ENCODE data around the gene NACC1.

Gene NACC1

DNA sequence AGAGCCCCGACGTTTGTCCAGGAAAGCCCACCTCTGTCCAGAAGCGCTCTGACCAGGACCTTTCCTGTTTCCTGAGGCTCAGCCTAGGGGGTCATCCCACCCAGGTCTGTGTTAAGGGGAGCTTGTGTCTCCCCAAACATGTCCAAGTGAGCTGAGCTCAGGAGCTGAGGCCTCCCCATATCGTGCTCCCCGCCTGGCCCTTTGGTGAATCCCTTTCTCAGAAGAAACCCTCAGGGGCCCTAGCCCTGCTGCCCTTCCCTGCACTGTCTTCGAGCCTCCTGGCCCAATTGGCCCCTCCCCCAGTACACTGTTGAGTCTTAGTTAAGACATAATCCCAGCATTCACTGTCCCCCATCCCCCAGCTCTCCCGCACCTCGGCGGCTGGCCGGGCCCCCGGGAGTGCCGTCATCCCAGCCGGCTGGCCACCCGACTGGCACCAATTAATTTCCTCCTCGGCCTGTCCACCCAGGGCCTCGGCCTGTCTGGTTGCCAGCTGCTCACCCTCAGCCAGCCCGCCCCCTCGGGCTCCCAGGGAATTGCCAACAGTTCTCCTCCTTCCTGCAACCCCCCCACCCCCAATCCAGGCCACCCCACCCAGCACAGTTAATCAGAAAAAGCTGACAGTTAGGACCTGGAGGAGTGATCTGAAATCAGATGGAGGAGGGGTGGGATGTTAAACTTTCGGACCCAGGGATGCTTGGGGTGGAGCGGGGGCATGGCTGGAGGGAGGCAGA, 45.7 kb downstream of the NACC1 start:
- TF ChIP-seq RAD21 (IDR thresholded peaks at IDR 0.05; ENCODE audit: low read depth) (peak; percentile 5; the same call in 1 of the 2 replicates), CEBPB (IDR thresholded peaks at IDR 0.05) (no peak), NFIC (IDR thresholded peaks at IDR 0.05) (peak; percentile 46), YY1 (IDR thresholded peaks at IDR 0.05; ENCODE audit: low read depth) (0 out of 2 replicates have a peak, but pooled peaks have one; percentile 14), TEAD4 (IDR thresholded peaks at IDR 0.05) (no peak), TCF12 (IDR thresholded peaks at IDR 0.05; ENCODE audit: low read depth) (peak; percentile 72)
- TF ChIP-seq, protein P1, sequence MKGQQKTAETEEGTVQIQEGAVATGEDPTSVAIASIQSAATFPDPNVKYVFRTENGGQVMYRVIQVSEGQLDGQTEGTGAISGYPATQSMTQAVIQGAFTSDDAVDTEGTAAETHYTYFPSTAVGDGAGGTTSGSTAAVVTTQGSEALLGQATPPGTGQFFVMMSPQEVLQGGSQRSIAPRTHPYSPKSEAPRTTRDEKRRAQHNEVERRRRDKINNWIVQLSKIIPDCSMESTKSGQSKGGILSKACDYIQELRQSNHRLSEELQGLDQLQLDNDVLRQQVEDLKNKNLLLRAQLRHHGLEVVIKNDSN (IDR thresholded peaks at IDR 0.05), result no peak

DNA sequence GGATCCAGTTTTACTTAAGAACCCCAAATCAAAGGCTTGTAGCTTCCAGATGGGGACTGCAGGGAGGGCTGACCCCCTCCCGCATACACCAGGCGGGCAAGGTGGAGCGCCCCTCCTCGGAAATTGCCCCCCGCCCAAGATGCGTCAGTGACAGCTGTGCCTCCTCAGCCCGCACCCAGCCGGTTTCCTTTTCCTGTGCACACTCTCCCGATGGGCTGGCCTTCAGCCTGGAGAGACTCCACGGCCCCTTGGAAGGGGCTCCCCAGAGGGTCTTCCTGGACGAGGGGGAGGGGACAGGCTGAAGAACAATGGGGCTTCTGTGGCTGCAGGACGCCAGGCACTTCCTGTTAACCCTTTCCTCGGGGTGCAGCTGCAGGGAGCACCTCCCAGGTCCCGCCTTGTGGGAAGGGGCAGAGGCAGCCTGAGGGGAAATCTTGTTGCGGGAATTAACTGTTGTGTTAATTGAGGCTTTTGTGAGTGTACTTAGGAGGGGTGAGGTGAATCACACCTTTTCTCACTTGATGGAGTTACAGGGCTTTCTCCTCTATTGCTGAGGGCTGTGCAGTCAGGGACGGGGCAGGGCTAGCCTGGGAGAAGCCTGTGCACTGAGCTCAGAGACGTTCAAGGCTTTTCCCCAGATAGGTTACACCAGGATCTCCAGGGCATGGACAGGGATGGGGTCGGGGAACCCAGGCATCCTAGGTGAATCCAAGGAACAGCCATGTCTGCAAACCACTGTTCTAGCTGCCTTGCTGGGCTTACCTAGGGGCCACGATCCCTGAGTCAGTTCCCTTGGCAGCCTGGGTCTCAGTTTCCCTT, 46.5 kb downstream of the NACC1 start:
- TF ChIP-seq TAF1 (IDR thresholded peaks at IDR 0.05; ENCODE audit: low read depth), result no peak
- no peak for TF ChIP-seq CEBPB (IDR thresholded peaks at IDR 0.05)
- TF ChIP-seq TCF12 (IDR thresholded peaks at IDR 0.05; ENCODE audit: low read depth), result peak; percentile 52; the same call in 1 of the 2 replicates
- peak; percentile 98 for TF ChIP-seq ZBTB7A (IDR thresholded peaks at IDR 0.05; ENCODE audit: low read depth)
- peak; percentile 27; the same call in 1 of the 2 replicates for TF ChIP-seq EP300 (IDR thresholded peaks at IDR 0.05; ENCODE audit: borderline replicate concordance)

DNA sequence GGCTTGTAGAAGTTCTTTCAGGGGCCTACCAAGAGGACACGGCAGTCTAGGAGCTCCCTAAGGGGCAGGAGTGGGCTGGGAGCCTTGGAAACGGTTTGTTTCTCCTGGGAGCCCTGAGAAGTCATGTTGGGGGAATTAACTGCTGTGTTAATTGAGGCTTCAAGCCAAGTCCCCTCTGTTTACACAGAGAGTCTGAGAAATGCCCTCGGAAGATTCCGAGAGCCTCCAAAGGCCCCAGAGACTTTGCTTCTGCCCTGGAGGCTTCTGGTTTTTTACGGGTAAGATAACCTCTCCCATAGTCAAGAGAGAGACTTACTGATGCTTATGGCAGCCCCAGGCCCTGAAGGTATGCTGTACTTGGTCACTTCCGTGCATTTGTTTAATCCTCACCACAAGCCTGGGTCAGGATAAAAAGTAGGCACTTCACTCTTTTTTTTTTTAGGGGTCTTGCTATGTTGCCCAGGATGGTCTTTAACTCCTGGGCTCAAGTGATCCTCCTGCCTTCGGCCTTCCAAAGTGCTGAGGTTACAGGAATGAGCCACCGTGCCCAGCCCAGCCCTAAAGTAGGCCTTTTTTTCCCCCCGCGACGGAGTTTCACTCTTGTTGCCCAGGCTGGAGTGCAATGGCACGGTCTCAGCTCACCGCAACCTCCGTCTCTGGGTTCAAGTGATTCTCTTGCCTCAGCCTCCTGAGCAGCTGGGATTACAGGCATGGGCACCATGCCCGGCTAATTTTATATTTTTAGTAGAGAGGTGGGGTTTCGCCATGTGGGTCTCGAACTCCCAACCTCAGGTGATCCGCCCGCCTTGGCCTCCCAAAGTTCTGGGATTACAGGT, 47.3 kb downstream of the NACC1 start:
- TF ChIP-seq TEAD4 (IDR thresholded peaks at IDR 0.05) (no peak), RAD21 (IDR thresholded peaks at IDR 0.05; ENCODE audit: low read depth) (no peak), EGR1 (IDR thresholded peaks at IDR 0.05) (no peak), EP300 (IDR thresholded peaks at IDR 0.05; ENCODE audit: borderline replicate concordance) (no peak), CEBPB (IDR thresholded peaks at IDR 0.05) (no peak), YY1 (IDR thresholded peaks at IDR 0.05; ENCODE audit: low read depth) (no peak), CREB1 (IDR thresholded peaks at IDR 0.05; ENCODE audit: low read depth) (no peak), ZBTB7A (IDR thresholded peaks at IDR 0.05; ENCODE audit: low read depth) (no peak)
- TF ChIP-seq, protein P2, sequence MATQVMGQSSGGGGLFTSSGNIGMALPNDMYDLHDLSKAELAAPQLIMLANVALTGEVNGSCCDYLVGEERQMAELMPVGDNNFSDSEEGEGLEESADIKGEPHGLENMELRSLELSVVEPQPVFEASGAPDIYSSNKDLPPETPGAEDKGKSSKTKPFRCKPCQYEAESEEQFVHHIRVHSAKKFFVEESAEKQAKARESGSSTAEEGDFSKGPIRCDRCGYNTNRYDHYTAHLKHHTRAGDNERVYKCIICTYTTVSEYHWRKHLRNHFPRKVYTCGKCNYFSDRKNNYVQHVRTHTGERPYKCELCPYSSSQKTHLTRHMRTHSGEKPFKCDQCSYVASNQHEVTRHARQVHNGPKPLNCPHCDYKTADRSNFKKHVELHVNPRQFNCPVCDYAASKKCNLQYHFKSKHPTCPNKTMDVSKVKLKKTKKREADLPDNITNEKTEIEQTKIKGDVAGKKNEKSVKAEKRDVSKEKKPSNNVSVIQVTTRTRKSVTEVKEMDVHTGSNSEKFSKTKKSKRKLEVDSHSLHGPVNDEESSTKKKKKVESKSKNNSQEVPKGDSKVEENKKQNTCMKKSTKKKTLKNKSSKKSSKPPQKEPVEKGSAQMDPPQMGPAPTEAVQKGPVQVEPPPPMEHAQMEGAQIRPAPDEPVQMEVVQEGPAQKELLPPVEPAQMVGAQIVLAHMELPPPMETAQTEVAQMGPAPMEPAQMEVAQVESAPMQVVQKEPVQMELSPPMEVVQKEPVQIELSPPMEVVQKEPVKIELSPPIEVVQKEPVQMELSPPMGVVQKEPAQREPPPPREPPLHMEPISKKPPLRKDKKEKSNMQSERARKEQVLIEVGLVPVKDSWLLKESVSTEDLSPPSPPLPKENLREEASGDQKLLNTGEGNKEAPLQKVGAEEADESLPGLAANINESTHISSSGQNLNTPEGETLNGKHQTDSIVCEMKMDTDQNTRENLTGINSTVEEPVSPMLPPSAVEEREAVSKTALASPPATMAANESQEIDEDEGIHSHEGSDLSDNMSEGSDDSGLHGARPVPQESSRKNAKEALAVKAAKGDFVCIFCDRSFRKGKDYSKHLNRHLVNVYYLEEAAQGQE (IDR thresholded peaks at IDR 0.05; ENCODE audit: low read depth), result no peak
- TF ChIP-seq, protein P3, sequence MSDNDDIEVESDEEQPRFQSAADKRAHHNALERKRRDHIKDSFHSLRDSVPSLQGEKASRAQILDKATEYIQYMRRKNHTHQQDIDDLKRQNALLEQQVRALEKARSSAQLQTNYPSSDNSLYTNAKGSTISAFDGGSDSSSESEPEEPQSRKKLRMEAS (IDR thresholded peaks at IDR 0.05), result no peak
- TF ChIP-seq, protein P1 (IDR thresholded peaks at IDR 0.05), result no peak

DNA sequence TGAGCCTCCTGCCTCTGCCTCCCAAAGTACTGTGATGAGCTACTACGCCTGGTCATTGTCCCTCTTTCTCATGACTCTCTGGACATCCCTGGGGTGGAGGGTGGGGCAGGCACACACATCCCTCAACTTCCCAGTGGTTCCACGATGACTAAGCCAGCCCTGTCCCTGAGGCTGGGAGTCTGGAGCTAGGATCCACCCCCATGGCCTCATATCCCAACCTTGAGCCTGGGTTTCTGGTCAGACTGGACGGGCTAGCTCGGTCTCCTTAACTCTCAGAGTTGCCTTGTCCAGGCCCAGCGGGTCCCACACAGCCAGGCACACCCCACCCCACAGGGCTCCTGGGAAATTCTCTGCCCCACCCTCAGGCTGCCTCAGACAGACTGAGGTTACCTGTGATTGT, 51.7 kb downstream of the NACC1 start:
- TF ChIP-seq EGR1 (IDR thresholded peaks at IDR 0.05) (no peak), RAD21 (IDR thresholded peaks at IDR 0.05; ENCODE audit: low read depth) (no peak), EP300 (IDR thresholded peaks at IDR 0.05; ENCODE audit: borderline replicate concordance) (peak; percentile 59; the same call in 1 of the 2 replicates), YY1 (IDR thresholded peaks at IDR 0.05; ENCODE audit: low read depth) (no peak), TEAD4 (IDR thresholded peaks at IDR 0.05) (no peak; the same call in 1 of the 2 replicates), TCF12 (IDR thresholded peaks at IDR 0.05; ENCODE audit: low read depth) (no peak), ZBTB7A (IDR thresholded peaks at IDR 0.05; ENCODE audit: low read depth) (no peak), NFIC (IDR thresholded peaks at IDR 0.05) (peak; percentile 58; the same call in 1 of the 2 replicates), CREB1 (IDR thresholded peaks at IDR 0.05; ENCODE audit: low read depth) (no peak), CEBPB (IDR thresholded peaks at IDR 0.05) (no peak), FOXM1 (IDR thresholded peaks at IDR 0.05; ENCODE audit: borderline replicate concordance, low read depth) (no peak)
- TF ChIP-seq, protein P2 (IDR thresholded peaks at IDR 0.05; ENCODE audit: low read depth), result no peak
- TF ChIP-seq, protein P3 (IDR thresholded peaks at IDR 0.05), result peak; percentile 53
- TF ChIP-seq, protein P1 (IDR thresholded peaks at IDR 0.05), result no peak
